SK-N-SH (cell line): ENCODE data around the gene KLLN. TPM values are rescaled to one million over a fixed set of nuclear protein-coding genes. Genes with fewer than 3 reads are reported as not detected.

Experiments used
- CTCF ChIA-PET: fragments of 300-600, 350-600 bp; formaldehyde crosslinking; extraction: SDS; loops from one replicate; lab custom pipeline; 2021; lab: Yijun Ruan, JAX
- POLR2A ChIA-PET: fragments of 350-600 bp; sonication (Branson Sonifier 250); formaldehyde crosslinking; extraction: SDS; loops from one replicate; lab custom pipeline; 2020; ENCODE audit warnings: antibody characterized with exemption, inconsistent platforms; lab: Yijun Ruan, JAX
- DNase-seq: peaks from one replicate; pipeline ENCODE4 v3.0.0; 2012
- H2AFZ ChIP-seq: fragments of 200-600 bp; sonication (generic); 2 replicates; pipeline ENCODE4 v1.8.1; 2016; ENCODE audit warnings: antibody characterized with exemption, mild to moderate bottlenecking, low read depth
- H3F3A ChIP-seq: fragments of 200-600 bp; sonication (generic); replicated peaks from 2 replicates; pipeline ENCODE3; 2016; ENCODE audit warnings: antibody characterized with exemption, mild to moderate bottlenecking; ENCODE audit not compliant: insufficient read depth
- H3K27ac ChIP-seq, 2 experiments: fragments of 200-500 bp in 1 of 2; fragments of 200-600 bp in 1 of 2; sonication (Bioruptor generic) in 1 of 2; sonication (generic), shearing (Covaris generic) in 1 of 2; 2 replicates each; pipeline versions ENCODE4 v1.5.1 to v1.6.1; 2014 to 2016; ENCODE audit warnings: low read depth in 2 of 2, inconsistent platforms in 1 of 2, low read length in 1 of 2, mild to moderate bottlenecking in 1 of 2, mixed read lengths in 1 of 2
- H3K27me3 ChIP-seq: fragments of 200-600 bp; sonication (generic), shearing (Covaris generic); 2 replicates; pipeline ENCODE4 v1.6.1; 2016; ENCODE audit warnings: mixed run types; ENCODE audit not compliant: insufficient read depth
- H3K36me3 ChIP-seq, 2 experiments: fragments of 200-500 bp in 1 of 2; fragments of 200-600 bp in 1 of 2; sonication (Bioruptor generic) in 1 of 2; sonication (generic) in 1 of 2; replicated peaks in 1 of 2; 2 replicates each; pipeline versions ENCODE3 to v1.5.1; 2014 to 2016; ENCODE audit warnings: low read length in 1 of 2, mild to moderate bottlenecking in 1 of 2; ENCODE audit not compliant: insufficient read depth in 2 of 2, control insufficient read depth in 1 of 2
- H3K4me1 ChIP-seq, 2 experiments: fragments of 200-500 bp in 1 of 2; fragments of 200-600 bp in 1 of 2; sonication (Bioruptor generic) in 1 of 2; sonication (generic), shearing (Covaris generic) in 1 of 2; 2 replicates each; pipeline versions ENCODE4 v1.5.1 to v1.6.1; 2014 to 2016; ENCODE audit warnings: low read depth in 1 of 2, low read length in 1 of 2, mixed run types in 1 of 2; ENCODE audit not compliant: insufficient read depth in 2 of 2, control insufficient read depth in 1 of 2
- H3K4me2 ChIP-seq: fragments of 200-600 bp; sonication (generic), shearing (Covaris generic); 2 replicates; pipeline ENCODE4 v1.6.1; 2017; ENCODE audit warnings: mixed run types
- H3K4me3 ChIP-seq, 2 experiments: fragments of 200-500 bp in 1 of 2; fragments of 200-600 bp in 1 of 2; sonication (Bioruptor generic) in 1 of 2; sonication (generic), shearing (Covaris generic) in 1 of 2; 2 replicates each; pipeline versions ENCODE4 v1.5.1 to v1.8.1; 2014 to 2016; ENCODE audit warnings: low read depth in 2 of 2, inconsistent platforms in 1 of 2, low read length in 1 of 2, mild to moderate bottlenecking in 1 of 2, mixed read lengths in 1 of 2, moderate library complexity in 1 of 2
- H3K79me2 ChIP-seq: fragments of 200-600 bp; sonication (generic); 2 replicates; pipeline ENCODE4 v1.8.1; 2017; ENCODE audit warnings: mild to moderate bottlenecking; ENCODE audit not compliant: insufficient read depth
- H3K9ac ChIP-seq: fragments of 200-600 bp; sonication (generic); 2 replicates; pipeline ENCODE4 v1.6.1; 2017; ENCODE audit warnings: mixed run types
- H3K9me2 ChIP-seq: fragments of 200-600 bp; sonication (generic); 2 replicates; pipeline ENCODE4 v1.6.1; 2017; ENCODE audit warnings: mixed run types
- H3K9me3 ChIP-seq: fragments of 200-600 bp; sonication (generic); 2 replicates; pipeline ENCODE4 v1.6.1; 2017; ENCODE audit warnings: mixed run types, mild to moderate bottlenecking, moderate library complexity
- H4K20me1 ChIP-seq: fragments of 200-600 bp; sonication (generic); 2 replicates; pipeline ENCODE4 v1.6.1; 2017; ENCODE audit warnings: mild to moderate bottlenecking, mixed run types; ENCODE audit not compliant: insufficient read depth
- ELF1 ChIP-seq: IDR thresholded peaks from 2 replicates; pipeline ENCODE4 v1.4.0; 2012
- EZH2phosphoT487 ChIP-seq: fragments of 200-600 bp; sonication (generic); IDR thresholded peaks from 2 replicates; pipeline ENCODE4 v1.6.1; 2017; ENCODE audit warnings: low read depth, mixed run types, mild to moderate bottlenecking, antibody characterized with exemption, moderate library complexity, borderline replicate concordance
- FOSL2 ChIP-seq: IDR thresholded peaks from 2 replicates; pipeline ENCODE4 v1.4.0; 2012; ENCODE audit warnings: low read depth, mild to moderate bottlenecking, moderate library complexity, borderline replicate concordance
- GABPA ChIP-seq: IDR thresholded peaks from 2 replicates; pipeline ENCODE4 v1.4.0; 2012; ENCODE audit warnings: low read depth, mild to moderate bottlenecking
- GATA2 ChIP-seq: sonication (generic); formaldehyde crosslinking; IDR thresholded peaks from 2 replicates; pipeline ENCODE4 v1.5.0; 2020; ENCODE audit warnings: mild to moderate bottlenecking, missing genetic modification reagents
- IRF3 ChIP-seq: fragments of 150-350 bp; IDR thresholded peaks from 2 replicates; pipeline ENCODE4 v1.6.1; 2016; ENCODE audit warnings: mild to moderate bottlenecking, low read depth, low read length
- JUND ChIP-seq: IDR thresholded peaks from 2 replicates; pipeline ENCODE4 v1.4.0; 2012
- MEF2A ChIP-seq: IDR thresholded peaks from 2 replicates; pipeline ENCODE4 v1.4.0; 2012; ENCODE audit warnings: low read depth, borderline replicate concordance
- MXI1 ChIP-seq: IDR thresholded peaks from 2 replicates; pipeline ENCODE4 v1.6.1; 2012; ENCODE audit warnings: mild to moderate bottlenecking, low read depth, low read length, improper control_type of control experiment
- RAD21 ChIP-seq: IDR thresholded peaks from 2 replicates; pipeline ENCODE4 v1.6.1; 2012; ENCODE audit warnings: mild to moderate bottlenecking, low read length
- RCOR1 ChIP-seq: fragments of 150-350 bp; IDR thresholded peaks from 2 replicates; pipeline ENCODE4 v1.6.1; 2017; ENCODE audit warnings: antibody characterized with exemption, low read length
- REST ChIP-seq: IDR thresholded peaks from 2 replicates; pipeline ENCODE4 v1.6.1; 2012; ENCODE audit warnings: mild to moderate bottlenecking, low read depth, low read length, moderate library complexity
- TAF1 ChIP-seq: IDR thresholded peaks from 2 replicates; pipeline ENCODE4 v1.6.1; 2012; ENCODE audit warnings: low read depth, mild to moderate bottlenecking, low read length, moderate library complexity, borderline replicate concordance
- TCF12 ChIP-seq: IDR thresholded peaks from 2 replicates; pipeline ENCODE4 v1.4.0; 2012
- TEAD4 ChIP-seq: IDR thresholded peaks from 2 replicates; pipeline ENCODE4 v1.4.0; 2012; ENCODE audit warnings: mild to moderate bottlenecking, borderline replicate concordance; ENCODE audit not compliant: insufficient read depth
- USF1 ChIP-seq: IDR thresholded peaks from 2 replicates; pipeline ENCODE4 v1.4.0; 2012; ENCODE audit warnings: low read depth, borderline replicate concordance
- USF2 ChIP-seq: fragments of 150-350 bp; IDR thresholded peaks from 2 replicates; pipeline ENCODE4 v1.6.1; 2017; ENCODE audit warnings: antibody characterized with exemption, low read length, low read depth, borderline replicate concordance
- WGBS: methylation state at CpG from one replicate; pipeline ENCODE4 v1.1.6; 2017; ENCODE audit warnings: low lambda C conversion rate; 5-methylcytosine and 5-hydroxymethylcytosine counted together
- polyA plus RNA-seq, 3 experiments: library from polyadenylated mRNA; depleted of rRNA; stranded (reverse); fragments of >200 nt; gene quantifications; 2 replicates each; pipeline ENCODE4 v1.2.3, GENCODE V29; 2012

KLLN gene
- polyA plus RNA-seq, 1 of the 3 experiments (the other 2 are of a cell fraction), result 1.2 TPM

GRCh38 chr10:87861566-87861952 lies 1.8 kb downstream of the KLLN start (continued):
- TF ChIP-seq REST, result no peak

GRCh38 chr10:87860816-87861403 lies 2.4 kb downstream of the KLLN start:
- Histone ChIP-seq H3K4me1 (peaks cover 0 to 13% of the 10 kb centered on the region in 2 experiments; a peak in 2 of 4 replicates), H3K27ac (peak overlapping the region in 1 of 2 experiments; percentile 97; a peak in 2 of 4 replicates), H3K4me3 (no peak overlapping the region), H3K9ac (no peak overlapping the region), H3K4me2 (no peak overlapping the region), H3K27me3 (no peaks in the 10 kb centered on the region), H4K20me1 (peaks cover 17% of the 10 kb centered on the region), H3F3A (peaks cover 33% of the 10 kb centered on the region), H3K36me3 (peaks cover 0 to 2% of the 10 kb centered on the region in 2 experiments), H3K79me2 (peaks cover 23% of the 10 kb centered on the region), H2AFZ (no peak overlapping the region), H3K9me3 (no peaks in the 10 kb centered on the region), H3K9me2 (no peaks in the 10 kb centered on the region)
- 89% methylated on average over 4 of the region's 4 CpGs for WGBS
- DNase-seq, result no peak
- TF ChIP-seq TAF1 (no peak), FOSL2 (no peak), MXI1 (no peak), REST (no peak), GATA2 (CRISPR knock-in tag) (no peak), TCF12 (no peak), IRF3 (no peak), EZH2phosphoT487 (no peak), MEF2A (no peak), USF1 (no peak), RCOR1 (no peak), GABPA (no peak), RAD21 (no peak), TEAD4 (no peak), USF2 (no peak), ELF1 (no peak), JUND (no peak)
- POLR2A ChIA-PET, result interaction anchor here (1.8 to 2.5 kb wide), 2 partner anchors 484 to 501 kb away, joined by 6 to 7 read pairs; no protein-coding TSS in a partner anchor
- CTCF ChIA-PET, result interaction anchor here (1.2 to 3.8 kb wide), 4 partner anchors 10 to 704 kb away, joined by 7 to 42 read pairs (median 12); no protein-coding TSS in a partner anchor
